ENCODE data around the gene N4BP2L2. TPM values are rescaled to one million over a fixed set of nuclear protein-coding genes. Genes with fewer than 3 reads are reported as not detected.

The N4BP2L2 gene
- total RNA-seq, 1 donor from 2014 or later = 117 TPM

DNA sequence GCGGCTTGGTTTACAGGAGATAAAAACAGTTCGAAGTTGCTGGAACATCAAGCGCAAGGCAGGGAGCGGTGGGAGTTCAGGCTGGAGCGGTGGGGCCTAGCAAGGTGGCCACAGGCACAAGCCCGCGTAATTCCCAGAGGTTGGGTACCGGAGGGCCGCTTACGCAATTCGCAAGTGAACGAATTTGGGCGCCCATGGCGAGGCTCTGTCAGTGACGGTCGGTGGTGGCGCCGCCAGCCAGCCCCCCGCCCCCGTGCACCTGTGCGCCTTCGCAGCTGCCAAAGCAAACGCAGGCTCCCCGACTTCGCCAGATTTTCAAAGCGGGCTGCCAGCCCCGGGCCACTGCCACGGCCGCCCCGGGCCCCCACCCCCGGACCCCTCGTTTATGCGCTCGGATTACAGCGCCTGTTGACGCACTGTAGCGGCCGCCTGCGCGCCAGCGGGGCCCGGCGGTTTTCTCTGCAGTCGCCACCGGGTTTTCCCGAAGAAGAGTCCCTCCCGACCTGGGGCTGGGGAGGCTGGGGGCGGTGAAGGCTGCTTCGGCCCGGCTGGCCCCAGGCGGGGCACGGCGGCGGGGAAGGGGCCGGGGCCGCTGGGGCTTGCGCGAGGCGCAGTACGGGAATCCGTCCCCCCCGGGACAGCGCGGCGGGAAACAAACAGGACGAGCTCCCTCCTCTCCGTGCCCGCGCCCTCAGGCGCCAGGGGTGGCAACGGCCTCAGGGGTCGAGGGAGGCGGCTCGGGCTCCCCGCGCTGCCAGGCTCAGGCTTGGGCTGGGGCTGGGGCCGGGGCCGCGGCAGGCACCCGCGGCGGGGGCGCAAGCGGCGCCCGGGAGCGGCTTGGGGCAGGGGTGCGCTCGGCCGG is 111.4 kb downstream of the N4BP2L2 start:
- no peak for DNase-seq (ENCODE audit: low spot score)

DNA sequence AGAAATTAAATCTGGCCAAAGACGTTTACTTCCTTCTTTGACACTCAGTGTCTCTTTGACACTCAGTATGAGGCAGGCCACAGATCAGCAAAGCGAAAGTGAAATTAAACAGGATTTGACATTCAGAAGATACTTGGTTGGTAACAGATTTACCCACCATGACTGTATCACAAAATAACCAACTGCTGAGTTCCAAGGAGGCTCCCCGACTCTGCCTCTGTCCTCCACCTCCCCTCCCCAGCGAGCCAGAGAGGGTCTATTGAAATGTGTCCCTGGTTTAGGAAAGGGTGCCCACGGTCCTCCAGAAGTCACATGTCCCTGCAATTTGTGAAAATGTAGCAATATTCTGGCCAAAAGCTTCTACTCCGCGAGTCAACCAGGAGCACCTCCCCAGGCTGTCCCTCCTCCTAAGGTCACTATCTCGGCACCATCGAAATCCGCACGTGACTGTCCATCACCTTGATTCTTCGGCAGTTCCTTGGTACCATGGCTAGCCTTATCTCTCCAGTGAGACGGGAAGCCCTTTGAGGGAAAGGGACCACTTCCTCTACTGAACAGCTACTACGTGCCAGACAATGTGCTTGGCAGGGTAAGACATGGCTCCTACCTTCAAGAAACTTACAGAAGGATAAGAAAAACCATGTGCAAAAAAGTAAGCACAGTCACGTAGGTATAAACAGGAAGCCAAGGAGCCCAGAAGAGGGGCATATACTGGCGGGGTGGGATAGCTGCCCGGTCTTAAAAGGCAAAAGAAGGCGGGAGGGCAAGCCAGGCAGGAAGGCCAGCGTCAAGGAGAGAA is 112.2 kb downstream of the N4BP2L2 start:
- DNase-seq (ENCODE audit: low spot score) = no peak

DNA sequence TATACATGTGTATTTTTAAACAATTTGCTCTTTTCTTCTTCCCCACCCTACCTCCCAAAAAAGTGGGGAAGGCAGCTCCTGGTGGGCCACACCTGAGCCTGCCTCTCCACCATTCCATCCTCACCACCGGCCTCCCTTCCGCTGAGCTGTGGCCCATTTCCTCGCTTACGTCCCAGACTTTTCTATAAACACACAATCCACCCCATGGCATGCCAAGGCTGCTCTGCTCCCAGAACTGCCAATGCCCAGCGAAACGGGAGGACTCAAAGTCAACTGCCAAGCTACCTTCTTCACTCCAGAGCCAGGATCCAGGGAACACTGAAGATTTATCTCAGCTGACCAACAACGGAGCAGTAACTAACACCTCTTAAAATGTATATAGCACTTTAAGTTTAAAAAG is 113.4 kb downstream of the N4BP2L2 start:
- DNase-seq (ENCODE audit: low spot score) = no peak

DNA sequence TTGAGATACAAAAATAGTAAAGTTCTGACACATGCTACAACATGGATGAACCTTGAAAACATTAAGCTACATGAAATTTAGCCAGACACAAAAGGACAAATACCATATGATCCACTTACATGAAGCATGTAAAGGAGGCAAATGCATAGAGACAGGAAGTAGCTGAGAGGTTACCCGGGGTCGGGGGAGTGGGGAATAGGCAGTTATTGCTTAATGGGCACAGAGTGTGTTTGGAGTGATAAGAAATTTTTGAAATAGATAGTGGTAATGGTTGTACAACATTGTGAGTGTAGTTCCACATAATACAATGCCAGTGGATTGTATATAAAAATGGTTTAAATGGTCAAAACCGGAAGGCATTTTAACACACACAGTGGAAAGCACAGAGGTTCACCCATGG is 115.0 kb downstream of the N4BP2L2 start:
- no peak for DNase-seq (ENCODE audit: low spot score)

DNA sequence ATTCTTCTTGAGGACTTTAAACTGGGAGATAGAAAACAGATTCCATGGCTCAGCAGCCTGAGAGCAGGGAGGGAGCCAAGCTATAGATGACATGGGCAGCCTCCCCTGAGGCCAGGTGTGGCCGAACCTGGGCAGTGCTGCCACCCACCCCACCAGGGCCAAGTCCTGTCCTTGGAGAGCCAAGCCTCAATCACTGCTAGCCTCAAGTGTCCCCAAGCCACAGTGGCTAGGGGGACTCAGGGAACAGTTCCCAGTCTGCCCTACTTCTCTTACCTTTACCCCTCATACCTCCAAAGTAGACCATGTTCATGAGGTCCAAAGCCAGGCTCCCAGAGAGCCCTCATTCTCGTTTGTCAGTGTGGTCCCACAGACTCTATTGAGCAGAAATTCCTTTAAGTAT is 118.7 kb downstream of the N4BP2L2 start:
- DNase-seq (ENCODE audit: low spot score) = no peak

DNA sequence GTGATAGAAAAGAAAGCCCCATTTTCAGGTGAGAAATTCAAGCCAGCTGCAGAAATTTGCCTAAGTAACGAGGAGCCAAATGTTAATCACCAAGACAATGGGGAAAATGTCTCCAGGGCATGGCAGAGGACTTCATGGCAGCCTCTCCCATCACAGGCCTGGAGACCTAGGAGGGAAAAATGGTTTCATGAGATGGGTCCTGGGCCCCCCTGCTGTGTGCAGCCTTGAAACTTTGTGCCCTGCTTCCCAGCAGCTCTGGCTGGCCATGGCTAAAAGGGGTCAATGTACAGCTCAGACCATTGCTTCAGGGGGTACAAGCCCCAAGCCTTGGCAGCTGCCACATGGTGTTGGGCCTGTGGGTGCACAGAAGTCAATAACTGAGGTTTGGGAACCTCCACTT is 120.6 kb downstream of the N4BP2L2 start:
- no peak for DNase-seq (ENCODE audit: low spot score)

DNA sequence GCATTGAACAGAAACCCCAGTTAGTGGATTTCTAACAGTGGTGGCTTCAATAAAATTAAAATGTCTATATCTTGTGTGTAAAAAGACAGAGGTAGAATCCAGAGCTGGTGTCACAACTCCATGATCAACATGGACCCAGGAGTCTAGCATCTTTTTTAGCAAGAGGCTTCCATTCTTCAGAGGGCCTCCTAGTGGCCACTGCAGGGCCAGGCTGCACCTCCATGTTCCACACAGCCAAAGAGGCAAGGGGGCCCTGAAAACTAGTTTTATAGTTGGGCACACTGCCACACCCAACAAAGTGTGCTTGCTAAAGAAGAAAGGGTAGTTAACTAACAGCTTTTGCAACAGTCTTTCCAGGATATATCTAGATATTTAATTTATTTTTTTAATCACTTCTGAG is 123.6 kb downstream of the N4BP2L2 start:
- DNase-seq (ENCODE audit: low spot score) = no peak

DNA sequence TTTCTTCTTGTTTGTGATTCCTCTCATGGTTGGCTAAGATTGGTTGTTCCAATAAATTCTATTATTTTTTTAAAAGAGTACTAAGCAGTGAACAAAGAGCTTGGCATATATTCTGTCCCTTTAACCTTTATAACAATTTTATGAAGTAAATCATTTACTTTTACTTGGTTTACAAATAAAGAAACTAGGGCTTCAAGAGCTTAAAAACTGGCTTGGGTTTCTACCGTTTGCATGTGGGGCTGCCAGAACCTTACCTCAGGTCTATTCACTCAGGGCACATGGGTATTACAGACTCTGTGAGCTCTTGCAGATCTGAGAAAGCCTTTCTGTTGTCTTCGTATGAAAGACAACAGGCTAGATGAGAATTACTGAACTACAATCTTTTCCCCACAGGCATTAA is 124.0 kb downstream of the N4BP2L2 start:
- DNase-seq (ENCODE audit: low spot score) = no peak

DNA sequence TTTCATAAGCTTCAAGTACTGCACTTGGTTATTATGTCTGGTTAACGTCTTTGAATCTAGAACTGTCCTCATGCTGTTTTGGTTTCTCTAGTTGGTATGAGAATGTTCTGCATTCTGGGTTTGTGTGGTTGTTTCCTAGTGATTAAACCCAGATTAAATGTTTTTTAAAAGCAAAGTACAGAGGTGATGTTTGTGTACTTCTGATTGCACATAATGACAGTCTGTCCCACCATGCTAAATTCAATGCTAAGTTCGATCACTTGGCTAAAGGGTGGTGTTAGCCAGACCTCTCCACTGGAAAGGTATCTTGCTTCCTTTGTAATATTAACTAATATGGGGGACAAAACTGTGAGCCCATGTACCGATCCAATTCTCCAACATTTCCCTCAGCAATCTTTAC is 125.3 kb downstream of the N4BP2L2 start:
- DNase-seq (ENCODE audit: low spot score) = no peak

DNA sequence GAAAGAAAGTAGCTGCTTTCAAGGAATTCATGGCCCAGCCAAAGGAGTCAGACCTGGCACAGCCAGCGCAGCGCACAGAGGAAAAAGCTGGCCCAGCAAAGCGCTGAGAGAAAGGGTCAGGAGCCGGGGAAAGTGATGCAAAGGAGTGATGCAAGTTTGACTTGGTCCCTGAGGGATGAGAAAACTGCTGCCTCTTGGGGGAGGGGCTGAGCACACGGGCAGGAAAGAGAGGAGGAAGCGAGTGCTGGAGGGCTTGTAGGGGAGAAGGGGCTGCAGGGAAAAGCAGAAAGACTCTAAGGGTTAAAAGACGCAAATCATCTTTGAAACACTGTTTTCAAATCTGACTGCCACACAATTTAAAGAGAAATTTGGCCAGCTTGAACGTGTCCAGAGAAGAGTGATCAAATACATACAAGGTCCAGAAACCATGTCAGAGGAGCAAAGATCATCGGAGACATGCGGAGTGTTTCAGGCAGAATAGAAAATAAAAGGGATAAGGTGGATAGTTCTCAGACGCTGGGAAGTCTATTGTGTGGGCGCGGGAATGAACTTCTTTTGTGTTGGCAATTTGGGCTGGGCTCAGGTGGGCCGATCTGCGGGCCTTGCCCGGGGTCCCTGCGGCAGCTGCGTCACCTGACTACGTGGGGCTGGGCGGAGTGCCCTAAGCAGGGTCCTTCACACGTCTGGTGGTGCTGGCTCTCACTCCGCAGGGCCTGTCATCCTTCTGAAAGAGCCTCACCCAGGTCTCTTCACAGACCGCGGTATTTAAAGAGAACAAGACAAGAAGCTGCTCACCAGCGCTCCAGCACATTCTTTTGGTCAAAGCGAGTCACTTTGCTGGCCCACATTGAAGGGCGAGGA is 128.8 kb downstream of the N4BP2L2 start:
- no peak for DNase-seq (ENCODE audit: low spot score)

DNA sequence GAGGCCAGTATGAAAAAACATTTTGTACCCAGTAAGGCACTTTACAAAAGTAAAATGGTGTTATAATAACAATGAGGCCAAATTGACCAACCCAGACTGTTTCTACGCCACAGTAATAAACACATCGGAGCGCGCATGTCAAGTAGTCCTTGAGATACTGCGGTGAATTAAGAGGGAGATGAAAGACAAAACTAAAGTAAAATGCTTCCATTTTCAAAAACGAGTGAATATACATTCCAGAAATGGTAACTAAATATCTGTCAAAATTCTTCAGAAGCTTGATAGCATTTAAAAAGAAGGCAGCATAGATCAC is 129.6 kb downstream of the N4BP2L2 start:
- DNase-seq (ENCODE audit: low spot score) = no peak

DNA sequence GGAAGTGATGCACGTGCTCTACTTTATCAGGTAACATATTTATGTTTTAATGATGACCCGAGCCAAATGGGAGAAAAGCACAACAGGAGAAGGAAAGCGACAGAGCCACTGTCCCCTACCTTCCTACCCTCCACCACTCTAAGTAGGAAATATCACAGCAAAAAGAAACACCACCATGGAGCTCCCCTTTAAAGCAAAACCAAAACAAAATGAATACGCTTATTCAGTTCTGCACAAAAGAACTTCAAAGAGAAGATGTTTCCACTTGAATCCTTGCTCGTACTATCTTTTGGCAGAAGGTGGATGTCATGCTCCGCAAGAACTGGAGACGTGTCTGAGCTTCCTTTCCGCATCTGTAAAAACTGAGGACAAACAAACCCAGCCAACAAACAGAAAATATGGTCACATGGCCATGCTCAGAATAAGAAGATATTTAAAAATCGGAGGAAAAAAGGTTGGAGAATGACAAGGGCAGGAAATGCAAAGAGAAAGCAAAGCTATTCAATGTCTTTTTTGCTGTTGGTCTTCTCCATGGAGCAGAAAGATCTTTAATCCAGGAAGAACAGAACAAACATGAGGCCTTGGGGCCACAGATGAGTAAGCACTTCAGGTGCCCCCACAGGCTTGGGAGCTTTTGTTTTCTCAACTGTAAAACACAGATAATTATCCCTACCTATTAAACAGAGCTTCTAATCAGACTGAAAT is 130.1 kb downstream of the N4BP2L2 start:
- DNase-seq (ENCODE audit: low spot score) = no peak

DNA sequence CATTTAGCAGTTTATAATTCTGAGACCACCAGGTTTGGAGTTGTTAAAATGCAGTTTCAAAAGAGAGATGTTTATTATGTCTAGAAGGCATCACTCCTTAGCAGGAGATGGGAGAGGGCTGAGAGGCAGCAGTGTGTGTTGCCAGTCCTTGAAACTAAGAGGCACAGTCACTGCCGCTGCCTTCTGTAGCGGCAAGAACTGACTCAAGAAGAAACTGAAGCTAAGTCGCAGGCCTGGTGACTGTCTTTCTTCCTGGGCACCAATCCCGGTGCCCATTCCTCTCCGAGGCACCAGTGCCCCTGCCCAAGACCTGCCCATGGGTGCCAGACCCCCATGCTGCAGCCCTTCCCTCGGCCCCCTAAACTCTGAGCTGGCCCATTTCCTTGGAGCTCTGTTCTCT is 130.7 kb downstream of the N4BP2L2 start:
- DNase-seq (ENCODE audit: low spot score) = no peak

DNA sequence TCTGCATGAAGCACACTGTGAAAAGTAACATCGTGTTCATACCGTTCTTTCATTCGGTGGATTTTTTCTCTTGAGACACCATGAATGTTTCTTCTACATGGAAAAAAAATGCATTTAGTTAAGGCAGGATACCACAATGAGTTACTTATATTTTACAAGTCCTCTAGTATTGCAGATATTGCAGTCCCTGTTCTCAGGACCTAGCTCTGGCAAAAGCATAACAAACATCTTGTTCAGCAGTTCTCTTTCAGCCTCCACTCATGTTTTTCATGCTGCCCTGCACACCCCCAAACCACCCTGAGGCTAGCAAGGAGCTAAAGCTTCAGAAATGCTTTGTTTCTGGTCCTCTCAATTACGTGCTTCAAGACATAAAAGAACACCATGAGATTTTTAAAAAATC is 135.5 kb downstream of the N4BP2L2 start:
- no peak for DNase-seq (ENCODE audit: low spot score)

DNA sequence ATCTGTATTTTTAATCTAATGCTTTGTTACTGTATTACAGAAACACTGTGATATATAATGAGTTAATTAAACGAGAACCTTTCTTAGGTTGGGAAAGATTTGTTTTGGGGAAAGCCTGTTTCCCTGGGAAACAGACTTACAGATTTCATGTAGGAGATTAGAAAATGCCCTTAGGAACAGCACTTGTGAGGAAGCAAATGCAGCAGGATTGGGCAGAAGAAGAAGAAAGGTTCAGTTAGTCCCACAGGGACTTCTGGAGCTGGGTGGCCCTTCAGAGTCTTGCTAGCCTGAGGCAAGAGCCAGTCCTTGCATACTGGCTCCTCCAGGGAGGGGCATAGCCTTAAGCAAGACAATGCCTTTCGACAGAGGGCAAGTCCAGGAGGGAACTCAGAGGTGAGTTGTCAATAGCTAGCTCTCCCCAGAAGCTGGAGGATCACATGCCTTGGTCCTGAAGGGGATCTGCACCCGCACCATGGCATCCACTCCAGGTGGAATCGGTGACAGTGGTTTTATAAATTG is 147.4 kb downstream of the N4BP2L2 start:
- no peak for DNase-seq (ENCODE audit: low spot score)

DNA sequence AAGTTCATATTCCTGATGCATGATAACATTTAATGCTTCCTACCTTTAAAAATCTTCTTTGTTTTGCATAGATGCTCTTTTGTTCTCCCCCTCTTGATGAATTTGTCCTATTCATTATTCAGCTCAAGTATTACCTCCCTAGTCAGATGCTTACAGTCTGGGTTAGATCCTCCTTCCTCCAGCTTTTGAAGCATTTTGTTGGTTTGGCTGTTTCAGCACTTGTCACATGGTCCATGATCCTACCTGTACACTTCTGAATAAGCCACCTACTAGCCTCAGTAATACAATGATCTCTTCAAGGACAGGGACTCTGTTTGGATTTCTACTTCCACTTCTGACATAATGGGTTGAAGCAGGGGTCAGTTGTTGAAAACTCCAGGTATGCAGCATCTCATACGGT is 148.1 kb downstream of the N4BP2L2 start:
- DNase-seq (ENCODE audit: low spot score) = no peak

DNA sequence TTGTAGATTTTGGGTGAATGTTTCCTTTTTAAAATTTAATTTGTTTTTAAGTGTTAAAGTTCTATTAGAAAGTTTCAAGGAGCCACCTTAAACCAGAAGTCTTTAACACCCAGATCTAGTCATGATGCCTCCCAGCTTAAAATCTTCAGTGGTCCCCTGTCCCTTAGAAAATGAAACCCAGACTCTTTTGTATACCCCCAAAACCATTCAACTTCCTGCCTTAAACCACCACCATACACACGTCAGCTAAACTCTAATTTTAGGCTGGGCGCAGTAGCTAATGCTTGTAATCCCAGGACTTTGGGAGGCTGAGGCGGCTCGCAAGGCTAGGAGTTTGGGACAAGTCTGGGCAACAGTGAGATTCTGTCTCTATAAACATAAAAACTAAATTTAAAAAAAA is 148.5 kb downstream of the N4BP2L2 start:
- no peak for DNase-seq (ENCODE audit: low spot score)

DNA sequence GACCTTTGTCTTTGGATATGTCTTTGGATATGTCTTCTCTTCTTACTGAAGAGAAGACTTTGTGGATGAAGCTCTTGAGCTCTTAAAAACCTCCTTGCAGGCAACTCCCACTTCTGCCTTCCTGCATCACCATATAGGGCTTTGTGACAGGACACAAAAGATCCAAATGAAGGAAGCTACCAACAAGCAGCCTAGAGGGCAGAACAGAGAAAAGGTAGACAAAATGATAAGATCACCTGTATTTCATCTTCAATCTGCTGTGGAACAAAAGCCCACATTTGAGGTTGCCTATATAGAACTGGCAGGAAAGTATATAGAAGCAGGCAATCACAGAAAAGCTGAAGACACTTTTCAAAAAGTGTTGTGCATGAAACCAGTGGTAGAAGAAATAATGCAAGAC is 153.2 kb downstream of the N4BP2L2 start:
- DNase-seq (ENCODE audit: low spot score) = no peak

DNA sequence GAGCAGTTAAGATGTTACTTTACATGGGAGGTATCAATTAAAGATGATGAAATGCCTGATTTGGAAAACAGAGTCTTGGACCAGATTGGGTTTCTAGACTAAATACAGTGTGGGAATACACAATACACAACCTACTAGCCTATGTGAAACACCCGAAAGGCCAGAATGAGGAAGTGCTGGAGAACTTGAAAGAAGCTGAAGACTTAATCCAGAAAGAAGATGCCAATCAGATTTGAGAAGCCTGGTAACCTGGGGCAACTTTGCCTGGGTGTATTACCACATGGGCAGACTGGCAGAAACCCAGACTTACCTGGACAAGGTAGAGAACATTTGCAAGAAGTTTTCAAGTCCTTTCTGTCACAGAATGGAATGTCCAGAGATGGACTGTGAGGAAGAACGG is 153.9 kb downstream of the N4BP2L2 start:
- DNase-seq (ENCODE audit: low spot score) = no peak

DNA sequence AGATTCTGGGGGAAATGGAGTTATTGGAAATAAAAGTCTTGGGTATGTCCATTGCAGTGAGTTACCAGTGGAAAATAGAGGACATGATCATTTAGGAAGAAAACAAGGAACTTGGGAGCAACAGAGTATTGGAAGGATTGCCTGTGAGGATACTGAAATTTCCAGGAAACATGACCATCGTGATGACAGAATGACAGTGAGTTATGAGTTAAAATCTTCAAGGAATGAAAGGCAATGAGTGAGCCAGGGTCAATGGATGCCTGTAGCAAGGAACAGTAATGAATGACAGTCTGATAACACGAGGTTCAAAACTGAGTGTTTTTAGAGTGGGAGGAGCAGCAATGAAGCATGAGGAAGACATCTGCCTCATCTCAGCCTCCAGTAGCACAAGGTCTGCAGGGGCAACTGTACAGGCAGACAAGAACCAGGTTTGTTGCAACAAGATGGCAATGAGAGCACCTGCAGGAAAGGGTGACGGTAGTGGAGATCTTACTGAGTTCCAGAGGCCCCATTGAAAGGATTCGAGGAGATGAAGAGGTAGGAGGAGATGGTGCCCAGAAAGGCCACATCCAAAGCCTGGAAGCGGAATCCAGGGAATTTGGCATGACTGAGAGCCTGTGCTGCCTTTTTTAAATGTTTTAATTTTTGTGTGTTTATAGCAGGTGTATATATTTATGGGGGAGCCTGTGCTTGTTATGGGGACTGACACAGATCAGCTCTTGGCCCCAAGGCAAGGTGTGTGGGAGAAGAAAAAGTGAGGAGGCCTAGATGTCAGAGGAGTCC is 154.6 kb downstream of the N4BP2L2 start:
- DNase-seq (ENCODE audit: low spot score) = no peak
